KMS-11 (cell line): Measurements from ENCODE around the gene NME9.

ENCODE experiments used
- H2AFZ ChIP-seq: fragments of 200-600 bp; sonication (generic); 2 replicates; pipeline ENCODE4 v1.6.1; 2016; ENCODE audit warnings: antibody characterized with exemption, mixed run types, low read depth
- H3K27ac ChIP-seq: fragments of 200-600 bp; sonication (generic); 2 replicates; pipeline ENCODE4 v1.6.1; 2016; ENCODE audit warnings: mild to moderate bottlenecking, mixed run types
- H3K27me3 ChIP-seq: fragments of 200-600 bp; sonication (generic); 2 replicates; pipeline ENCODE4 v1.6.1; 2017; ENCODE audit warnings: mild to moderate bottlenecking, low read depth, mixed run types, moderate library complexity; ENCODE audit not compliant: insufficient read depth
- H3K36me3 ChIP-seq: fragments of 200-600 bp; sonication (generic); 2 replicates; pipeline ENCODE4 v1.6.1; 2017; ENCODE audit warnings: mild to moderate bottlenecking, mixed run types; ENCODE audit not compliant: insufficient read depth
- H3K4me1 ChIP-seq: fragments of 200-600 bp; sonication (generic); 2 replicates; pipeline ENCODE4 v1.6.1; 2016; ENCODE audit warnings: mild to moderate bottlenecking, low read depth, mixed run types; ENCODE audit not compliant: poor library complexity, severe bottlenecking
- H3K4me2 ChIP-seq: fragments of 200-600 bp; sonication (generic); 2 replicates; pipeline ENCODE4 v1.7.0; 2016; ENCODE audit warnings: mild to moderate bottlenecking, mixed run types
- H3K4me3 ChIP-seq: fragments of 200-600 bp; sonication (generic); IDR thresholded peaks from 2 replicates; pipeline ENCODE4 v1.6.1; 2017; ENCODE audit warnings: low read depth, low read length, mixed read lengths; ENCODE audit not compliant: insufficient read depth
- H3K79me2 ChIP-seq: fragments of 200-600 bp; sonication (generic); 2 replicates; pipeline ENCODE4 v1.6.1; 2016; ENCODE audit warnings: low read depth, mixed run types; ENCODE audit not compliant: insufficient read depth
- H3K9ac ChIP-seq: fragments of 200-600 bp; sonication (generic); 2 replicates; pipeline ENCODE4 v1.6.1; 2016; ENCODE audit warnings: mild to moderate bottlenecking, mixed run types
- H4K20me1 ChIP-seq: fragments of 200-600 bp; sonication (generic); 2 replicates; pipeline ENCODE4 v1.6.1; 2016; ENCODE audit warnings: mild to moderate bottlenecking, mixed run types; ENCODE audit not compliant: insufficient read depth
- TF ChIP-seq, protein P1 (sequence below): fragments of 200-600 bp; sonication (generic); conservative IDR thresholded peaks from 2 replicates; pipeline ENCODE4 v1.6.1; 2017; ENCODE audit warnings: low read depth, mild to moderate bottlenecking, antibody characterized with exemption, low read length, moderate library complexity, mixed read lengths

NME9 gene

GRCh38 chr3:138355071-138355470, 25.4 kb upstream of the NME9 start:
- Histone ChIP-seq H3K9ac (no peak overlapping the region), H2AFZ (no peak overlapping the region)

DNA sequence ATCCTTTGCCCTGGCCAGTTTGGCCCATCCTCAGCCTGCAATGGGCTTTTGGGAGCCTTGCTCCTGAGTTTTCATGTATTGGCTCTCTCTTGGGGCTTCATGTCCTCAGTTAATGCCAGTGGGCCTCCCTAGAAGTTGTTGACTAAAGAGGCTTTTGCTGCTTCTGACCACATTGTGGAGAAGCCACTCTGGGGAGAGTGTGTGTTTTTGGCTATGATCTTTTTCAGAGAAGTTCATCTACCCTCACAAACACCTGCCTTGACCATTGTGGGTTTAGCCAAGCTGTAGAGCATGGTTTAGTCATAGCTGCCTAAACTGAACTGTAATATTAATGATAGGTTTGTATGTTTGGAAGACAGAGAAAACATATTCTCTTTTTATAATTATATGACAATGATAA, 24.7 kb upstream of the NME9 start:
- Histone ChIP-seq H3K4me1 (no peaks in the 10 kb centered on the region), H3K9ac (no peak overlapping the region), H3K4me3 (no peak overlapping the region), H4K20me1 (no peaks in the 10 kb centered on the region), H3K79me2 (no peaks in the 10 kb centered on the region), H3K27me3 (no peaks in the 10 kb centered on the region), H2AFZ (no peak overlapping the region), H3K27ac (no peak overlapping the region), H3K4me2 (no peak overlapping the region), H3K36me3 (no peaks in the 10 kb centered on the region)
- TF ChIP-seq, protein P1, sequence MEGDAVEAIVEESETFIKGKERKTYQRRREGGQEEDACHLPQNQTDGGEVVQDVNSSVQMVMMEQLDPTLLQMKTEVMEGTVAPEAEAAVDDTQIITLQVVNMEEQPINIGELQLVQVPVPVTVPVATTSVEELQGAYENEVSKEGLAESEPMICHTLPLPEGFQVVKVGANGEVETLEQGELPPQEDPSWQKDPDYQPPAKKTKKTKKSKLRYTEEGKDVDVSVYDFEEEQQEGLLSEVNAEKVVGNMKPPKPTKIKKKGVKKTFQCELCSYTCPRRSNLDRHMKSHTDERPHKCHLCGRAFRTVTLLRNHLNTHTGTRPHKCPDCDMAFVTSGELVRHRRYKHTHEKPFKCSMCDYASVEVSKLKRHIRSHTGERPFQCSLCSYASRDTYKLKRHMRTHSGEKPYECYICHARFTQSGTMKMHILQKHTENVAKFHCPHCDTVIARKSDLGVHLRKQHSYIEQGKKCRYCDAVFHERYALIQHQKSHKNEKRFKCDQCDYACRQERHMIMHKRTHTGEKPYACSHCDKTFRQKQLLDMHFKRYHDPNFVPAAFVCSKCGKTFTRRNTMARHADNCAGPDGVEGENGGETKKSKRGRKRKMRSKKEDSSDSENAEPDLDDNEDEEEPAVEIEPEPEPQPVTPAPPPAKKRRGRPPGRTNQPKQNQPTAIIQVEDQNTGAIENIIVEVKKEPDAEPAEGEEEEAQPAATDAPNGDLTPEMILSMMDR = no peak

More at GRCh38 chr3:138355071-138355470, 25.4 kb upstream of the NME9 start:
- Histone ChIP-seq H3K79me2 (no peaks in the 10 kb centered on the region), H3K27me3 (no peaks in the 10 kb centered on the region), H3K36me3 (no peaks in the 10 kb centered on the region), H3K4me1 (no peaks in the 10 kb centered on the region), H3K4me3 (no peak overlapping the region), H4K20me1 (no peaks in the 10 kb centered on the region), H3K27ac (no peak overlapping the region), H3K4me2 (no peak overlapping the region)
- TF ChIP-seq, protein P1 = no peak

GRCh38 chr3:138351916-138352550, 22.4 kb upstream of the NME9 start:
- no peak overlapping the region for H3K4me3 ChIP-seq
- H2AFZ ChIP-seq = no peak overlapping the region
- no peak overlapping the region for H3K27ac ChIP-seq

GRCh38 chr3:138351151-138351550, 21.5 kb upstream of the NME9 start:
- H3K4me2 ChIP-seq = no peak overlapping the region

More at GRCh38 chr3:138351916-138352550, 22.4 kb upstream of the NME9 start:
- H3K4me1 ChIP-seq = no peaks in the 10 kb centered on the region
- H3K27me3 ChIP-seq = peaks cover 3% of the 10 kb centered on the region; the same call in 1 of the 2 replicates
- H3K36me3 ChIP-seq = no peaks in the 10 kb centered on the region
- no peak overlapping the region for H3K9ac ChIP-seq
- TF ChIP-seq, protein P1 = no peak
- no peaks in the 10 kb centered on the region for H4K20me1 ChIP-seq
- H3K79me2 ChIP-seq = no peaks in the 10 kb centered on the region
- no peak overlapping the region for H3K4me2 ChIP-seq

More at GRCh38 chr3:138351151-138351550, 21.5 kb upstream of the NME9 start:
- Histone ChIP-seq H3K4me1 (no peaks in the 10 kb centered on the region), H3K27me3 (peaks cover 6% of the 10 kb centered on the region; the same call in 1 of the 2 replicates), H3K9ac (no peak overlapping the region), H3K4me3 (no peak overlapping the region), H3K79me2 (no peaks in the 10 kb centered on the region), H3K36me3 (no peaks in the 10 kb centered on the region), H4K20me1 (no peaks in the 10 kb centered on the region), H3K27ac (no peak overlapping the region), H2AFZ (no peak overlapping the region)
- TF ChIP-seq, protein P1 = no peak
